Measurements from ENCODE around the gene PANX1. TPM values are rescaled to one million over a fixed set of nuclear protein-coding genes. Genes with fewer than 3 reads are reported as not detected.

The PANX1 gene
- total RNA-seq, 4 donors from 2014 or later: 29.9 to 43.2 (median 35.9) TPM

Other genes with a start within 250 kb of the PANX1 start
- gene HEPHL1, start 107.5 kb upstream of the PANX1 start, total RNA-seq: under 1 TPM in 2 of 4 donors, not detected in 2; 0.16 to 0.67 TPM
- gene IZUMO1R, start 175.7 kb downstream of the PANX1 start, total RNA-seq: not detected